GOT3 (cell line): ENCODE data around the gene VPREB3.

Source experiments
- DNase-seq: peaks from one replicate; lab custom pipeline; 2025; ENCODE audit warnings: mixed read lengths; lab: John Stamatoyannopoulos, UW

VPREB3 gene

GRCh38 chr22:23782703-23783102, 28.5 kb upstream of the VPREB3 start:
- no peak for DNase-seq

- DNase-seq, result no peak
These were observed 28.0 kb upstream of the VPREB3 start for GRCh38 chr22:23782252-23782651.

GRCh38 chr22:23781511-23782183, 27.4 kb upstream of the VPREB3 start:
- DNase-seq, result peak; percentile 26

- no peak for DNase-seq
These were observed 26.8 kb upstream of the VPREB3 start for GRCh38 chr22:23781065-23781464.

GRCh38 chr22:23780146-23780748, 26.0 kb upstream of the VPREB3 start:
- DNase-seq, result no peak

GRCh38 chr22:23779731-23780130, 25.5 kb upstream of the VPREB3 start:
- DNase-seq, result no peak

- no peak for DNase-seq
These were observed 24.9 kb upstream of the VPREB3 start for GRCh38 chr22:23779083-23779482.

- DNase-seq, result no peak
These were observed 24.3 kb upstream of the VPREB3 start for GRCh38 chr22:23778577-23778900.

- no peak for DNase-seq
These were observed 23.8 kb upstream of the VPREB3 start for GRCh38 chr22:23777776-23778576.

- DNase-seq, result no peak
These were observed 21.7 kb upstream of the VPREB3 start for GRCh38 chr22:23775779-23776375.

- no peak for DNase-seq
These were observed 20.8 kb upstream of the VPREB3 start for GRCh38 chr22:23774922-23775436.

GRCh38 chr22:23774114-23774921, 20.1 kb upstream of the VPREB3 start:
- DNase-seq, result no peak

GRCh38 chr22:23773483-23774113, 19.4 kb upstream of the VPREB3 start:
- DNase-seq, result no peak

GRCh38 chr22:23772649-23773473, 18.6 kb upstream of the VPREB3 start, which contains the start of gene MMP11:
MMP11 (plus strand) TSS chr22:23772849; CDS start chr22:23772871, 22 bp downstream.
- DNase-seq, result no peak

- DNase-seq, result no peak
These were observed 18.1 kb upstream of the VPREB3 start for GRCh38 chr22:23772315-23772648.

- no peak for DNase-seq
These were observed 15.2 kb upstream of the VPREB3 start for GRCh38 chr22:23769321-23769965.

- peak; percentile 20 for DNase-seq
These were observed 13.7 kb upstream of the VPREB3 start, which contains the start of gene CHCHD10 for GRCh38 chr22:23767673-23768548. CHCHD10 (minus strand) TSS chr22:23767972; CDS start chr22:23767874, 98 bp downstream.

GRCh38 chr22:23767303-23767672, 13.1 kb upstream of the VPREB3 start:
- DNase-seq, result no peak
